Stimulated activated CD4-positive, alpha-beta T cell treated with anti-CD3 and anti-CD28 coated beads, Interleukin-15, amount 100 ng/mL, for 24 hours (primary cell): ENCODE measurements around the gene MRPL19.
"Not testable (repeated sequence)": the region's sequence is repeated elsewhere in the genome, so short reads cannot be mapped to it uniquely, and the experiment has no call there.

Source experiments
- DNase-seq: peaks from one replicate; pipeline ENCODE4 v3.0.0-alpha.2; 2020

The MRPL19 gene

GRCh38 chr2:75616933-75617332 lies 29.6 kb upstream of the MRPL19 start:
- DNase-seq, result no peak

- no peak for DNase-seq
Measured at GRCh38 chr2:75619956-75620740, 26.4 kb upstream of the MRPL19 start.

- no peak for DNase-seq
Measured at GRCh38 chr2:75621228-75621627, 25.4 kb upstream of the MRPL19 start.

- DNase-seq, result no peak
Measured at GRCh38 chr2:75622500-75622899, 24.1 kb upstream of the MRPL19 start.

GRCh38 chr2:75622929-75623328 lies 23.7 kb upstream of the MRPL19 start:
- no peak for DNase-seq

- DNase-seq, result peak; percentile 76
Measured at GRCh38 chr2:75627902-75628504, 18.6 kb upstream of the MRPL19 start.

GRCh38 chr2:75632091-75632701 lies 14.4 kb upstream of the MRPL19 start:
- DNase-seq, result no peak

GRCh38 chr2:75632813-75633212 lies 13.8 kb upstream of the MRPL19 start:
- DNase-seq, result no peak

GRCh38 chr2:75633620-75634019 lies 13.0 kb upstream of the MRPL19 start:
- no peak for DNase-seq

- DNase-seq, result no peak
Measured at GRCh38 chr2:75634945-75635344, 11.6 kb upstream of the MRPL19 start.

GRCh38 chr2:75637568-75637967 lies 9.0 kb upstream of the MRPL19 start:
- no peak for DNase-seq

- DNase-seq, result peak; percentile 72
Measured at GRCh38 chr2:75640621-75641121, 5.9 kb upstream of the MRPL19 start.

GRCh38 chr2:75641587-75641986 lies 5.0 kb upstream of the MRPL19 start:
- DNase-seq, result no peak

GRCh38 chr2:75643980-75644379 lies 2.6 kb upstream of the MRPL19 start:
- no peak for DNase-seq

GRCh38 chr2:75645643-75646042 lies 940 bp upstream of the MRPL19 start:
- DNase-seq, result no peak

- DNase-seq, result no peak
Measured at GRCh38 chr2:75646090-75646582, 447 bp upstream of the MRPL19 start.

- DNase-seq, result peak; percentile 12
Measured at GRCh38 chr2:75647771-75648170, 1.2 kb downstream of the MRPL19 start.

GRCh38 chr2:75654012-75654411 lies 7.4 kb downstream of the MRPL19 start:
- no peak for DNase-seq

GRCh38 chr2:75655861-75656260 lies 9.3 kb downstream of the MRPL19 start:
- no peak for DNase-seq

- no peak for DNase-seq
Measured at GRCh38 chr2:75656563-75656962, 10.0 kb downstream of the MRPL19 start.

- no peak for DNase-seq
Measured at GRCh38 chr2:75657798-75658197, 11.2 kb downstream of the MRPL19 start.

GRCh38 chr2:75666911-75667310 lies 20.3 kb downstream of the MRPL19 start:
- no peak for DNase-seq

- DNase-seq, result no peak
Measured at GRCh38 chr2:75667884-75668283, 21.3 kb downstream of the MRPL19 start.

- not testable (repeated sequence) for DNase-seq
Measured at GRCh38 chr2:75675423-75675822, 28.8 kb downstream of the MRPL19 start.
